Motor neuron (in vitro differentiated cells): ENCODE results near the gene RAD51B. TPM values are rescaled to one million over a fixed set of nuclear protein-coding genes. Genes with fewer than 3 reads are reported as not detected.

Experiments
- ATAC-seq, 8 experiments: fragments of 200-7000 bp; cut with Tn5 transposase; replicated peaks in 6 of 8; 2 replicates each; pipeline ENCODE4 v1.8.0; 2021; ENCODE audit warnings: mild to moderate bottlenecking in 8 of 8, moderate library complexity in 8 of 8
- H3K27ac ChIP-seq, 2 donors: fragments of 250-450 bp; sonication (Bioruptor Pico); 2 replicates each; pipeline ENCODE4 v1.9.0; 2021; ENCODE audit warnings: antibody characterized with exemption in 2 of 2, mild to moderate bottlenecking in 2 of 2, moderate library complexity in 1 of 2
- H3K4me1 ChIP-seq, 2 donors: fragments of 250-450 bp; sonication (Bioruptor Pico); replicated peaks in 1 of 2; 2 replicates each; pipeline ENCODE4 v1.6.1; 2021; ENCODE audit warnings: antibody characterized with exemption in 2 of 2, mild to moderate bottlenecking in 2 of 2, moderate library complexity in 1 of 2
- H3K4me3 ChIP-seq, 5 donors: fragments of 250-450 bp; sonication (Bioruptor Pico); 2 replicates each; pipeline ENCODE4 v1.9.0; 2021; ENCODE audit warnings: antibody characterized with exemption in 5 of 5, mild to moderate bottlenecking in 5 of 5, moderate library complexity in 4 of 5
- WGBS, 10 experiments: fragments of 450-650 bp; shearing (Covaris generic); methylation state at CpG; one replicate each; pipeline ENCODE4 v1.0.0; 2022; 5-methylcytosine and 5-hydroxymethylcytosine counted together
- in situ Hi-C, 9 experiments: fragments of 400-800 bp; cut with MboI; loops; one replicate each; pipeline ENCODE4 v1.15.0; 2021; ENCODE audit warnings: low sequenced_read_pairs in 9 of 9, low pct_unique_long_range_greater_than_20kb in 2 of 9; ENCODE audit not compliant: unreplicated experiment in 9 of 9
- total RNA-seq, 8 experiments: library from RNA; unstranded; fragments of 300-600 nt; gene quantifications; 2 replicates each; pipeline versions ENCODE4 v1.2.3 to v1.2.4, GENCODE V29; 2022

Gene RAD51B
- total RNA-seq, 8 experiments from 2014 or later, result 5.4 to 37.7 (median 11.0) TPM

DNA sequence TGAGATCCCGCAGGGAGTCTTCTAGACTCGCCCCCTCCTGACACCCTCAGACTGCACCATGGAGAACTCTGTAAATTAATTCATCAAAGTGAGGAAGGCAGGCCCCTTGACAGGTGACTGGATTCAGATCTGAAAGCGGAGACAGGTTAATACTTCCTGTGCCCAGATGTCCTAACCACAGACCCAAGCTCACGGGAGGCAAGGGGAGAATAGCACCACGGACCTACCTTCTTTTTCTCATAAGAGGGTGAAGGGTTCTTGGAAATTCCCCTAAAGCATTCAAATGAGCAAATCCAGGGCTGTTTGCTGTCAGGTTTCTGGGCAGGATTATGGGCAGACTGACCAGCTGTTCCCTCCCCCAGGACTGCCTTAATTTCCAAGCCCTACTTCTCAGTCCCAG lies 803.3 kb downstream of the RAD51B start:
- WGBS, 10 experiments, result 52 to 100% (median 93%) methylated on average over 1 to 3 of the region's 5 CpGs; no CpG with 5 or more reads in 3 of the 10 experiments
- no peak for ATAC-seq
- Histone ChIP-seq H3K27ac (no peak overlapping the region), H3K4me3 (no peak overlapping the region), H3K4me1 (peaks cover 19 to 24% of the 10 kb centered on the region in 2 donors)
- in situ Hi-C loops, result no loop called here

DNA sequence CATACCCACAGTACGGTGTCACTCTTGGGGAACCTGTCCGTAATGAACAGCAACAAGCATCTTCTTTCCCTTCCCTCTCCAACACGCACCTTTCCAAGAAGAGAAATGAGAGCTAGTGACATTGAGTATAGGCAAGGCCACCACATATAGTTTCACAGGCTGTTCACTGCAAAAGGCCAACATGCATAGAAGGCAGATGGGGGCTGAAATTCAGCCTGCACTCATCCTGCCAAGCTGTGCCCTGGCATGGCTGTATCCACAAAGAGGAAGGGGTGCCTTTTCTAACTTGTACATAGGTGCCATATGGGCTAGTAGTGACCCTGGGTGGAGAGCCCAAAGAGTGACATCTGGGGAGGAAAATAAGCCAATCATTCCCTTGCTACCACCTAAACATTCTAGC lies 803.7 kb downstream of the RAD51B start:
- ATAC-seq, result no peak

DNA sequence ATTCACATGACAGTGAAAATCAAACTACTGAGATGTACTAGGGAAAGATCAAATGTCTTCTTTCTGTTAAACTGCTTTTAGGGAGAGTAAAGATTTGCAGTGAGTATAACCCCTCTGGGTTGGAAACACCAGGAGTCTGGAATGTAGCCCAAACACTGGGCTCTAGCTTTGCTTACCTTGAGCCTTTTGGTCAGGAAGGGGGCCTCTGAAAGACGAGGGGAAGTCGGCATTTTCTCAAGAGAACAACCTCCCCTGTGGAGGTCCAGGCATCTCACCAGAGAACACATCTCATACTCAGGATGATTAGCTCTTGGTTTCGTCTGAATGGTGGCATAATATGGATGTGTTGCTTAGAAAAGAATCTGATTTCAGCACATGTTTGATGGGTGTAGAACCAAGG lies 804.2 kb downstream of the RAD51B start:
- no peak for ATAC-seq
- Histone ChIP-seq H3K4me3 (no peak overlapping the region), H3K27ac (no peak overlapping the region), H3K4me1 (peaks cover 29 to 34% of the 10 kb centered on the region in 2 donors)
- in situ Hi-C loops, result no loop called here
- 20 to 83% (median 80%) methylated on average over 1 to 3 of the region's 3 CpGs; no CpG with 5 or more reads in 4 of the 10 experiments for WGBS, 10 experiments

More for the DNA sequence above, 803.7 kb downstream of the RAD51B start:
- H3K4me3 ChIP-seq, result no peak overlapping the region
- H3K27ac ChIP-seq, result no peak overlapping the region
- in situ Hi-C loops, result no loop called here
- H3K4me1 ChIP-seq, result peaks cover 23 to 28% of the 10 kb centered on the region in 2 donors
- 59 to 100% (median 100%) methylated on average over 1 to 3 of the region's 3 CpGs; no CpG with 5 or more reads in 2 of the 10 experiments for WGBS, 10 experiments

- H3K4me3 ChIP-seq, result no peak overlapping the region
- peaks cover 32 to 37% of the 10 kb centered on the region in 2 donors for H3K4me1 ChIP-seq
- no peak for ATAC-seq
- in situ Hi-C loops, result no loop called here
- WGBS, 10 experiments, result 17 to 100% (median 71%) methylated on average over 1 to 7 of the region's 11 CpGs; no CpG with 5 or more reads in 4 of the 10 experiments
- no peak overlapping the region for H3K27ac ChIP-seq
These were observed 805.1 kb downstream of the RAD51B start for GRCh38 chr14:68624541-68625220.

DNA sequence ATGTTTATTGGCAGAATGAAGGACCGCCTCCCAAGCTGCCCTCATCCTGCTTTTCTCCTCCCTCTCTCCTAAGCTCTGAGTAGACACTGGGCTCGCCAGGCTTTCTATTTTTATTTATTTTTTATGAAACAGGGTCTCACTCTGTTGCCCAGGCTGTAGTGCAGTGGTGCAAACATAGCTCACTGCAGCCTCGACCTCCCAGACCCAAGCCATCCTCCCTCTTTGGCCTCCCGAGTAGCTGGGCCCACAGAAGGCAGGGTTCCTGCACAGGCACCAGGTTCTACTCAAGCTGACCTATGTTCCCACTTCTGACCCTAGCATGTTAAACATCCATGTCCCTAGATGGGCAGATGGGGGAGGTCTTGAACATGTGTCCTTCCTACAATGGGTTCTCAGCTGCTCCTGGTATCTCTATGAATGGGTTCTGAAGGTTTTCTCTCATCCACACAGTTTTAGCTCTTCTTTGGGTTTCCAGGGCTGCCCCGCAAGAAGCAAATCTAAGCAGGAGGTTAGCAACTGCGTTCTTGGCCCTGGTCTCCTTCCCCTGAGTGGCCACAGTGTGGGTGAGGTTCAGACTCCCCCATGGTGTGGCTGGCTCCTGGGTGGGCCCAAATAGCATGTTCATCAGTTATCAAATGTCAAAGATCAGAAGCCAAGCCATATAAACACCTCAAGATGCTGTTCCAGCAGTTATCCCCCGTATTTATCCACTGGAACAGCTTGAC lies 805.9 kb downstream of the RAD51B start:
- in situ Hi-C loops, result no loop called here
- Histone ChIP-seq H3K4me3 (no peak overlapping the region), H3K27ac (no peak overlapping the region), H3K4me1 (peaks cover 40 to 45% of the 10 kb centered on the region in 2 donors)
- ATAC-seq, result no peak
- 0 to 100% (median 91%) methylated on average over 1 to 5 of the region's 7 CpGs; no CpG with 5 or more reads in 4 of the 10 experiments for WGBS, 10 experiments

DNA sequence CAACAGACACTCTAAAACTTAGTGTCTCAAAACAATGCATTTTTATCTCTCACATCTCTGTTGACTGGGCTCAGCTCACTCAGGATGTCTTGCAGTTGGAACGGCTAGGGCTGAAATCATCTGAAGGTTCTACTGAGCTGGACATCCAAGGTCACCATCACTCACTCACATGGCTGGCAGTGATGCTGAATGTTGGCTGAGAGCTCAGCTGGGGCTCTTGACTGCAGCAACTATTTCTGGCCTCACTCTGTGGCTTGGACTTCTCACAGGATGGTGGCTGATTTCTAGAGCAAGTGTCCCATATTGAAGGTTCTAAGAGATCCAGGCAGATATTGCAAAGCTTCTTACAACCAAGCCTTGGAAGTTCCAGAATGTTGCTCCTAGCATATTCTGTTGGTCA lies 806.8 kb downstream of the RAD51B start:
- Histone ChIP-seq H3K4me1 (peaks cover 42 to 44% of the 10 kb centered on the region in 2 donors), H3K27ac (no peak overlapping the region), H3K4me3 (no peak overlapping the region)
- in situ Hi-C loops, result no loop called here
- ATAC-seq, result no peak
- WGBS, 10 experiments, result 67 to 100% (median 92%) methylated on average over 1 of the region's 1 CpG; no CpG with 5 or more reads in 4 of the 10 experiments

DNA sequence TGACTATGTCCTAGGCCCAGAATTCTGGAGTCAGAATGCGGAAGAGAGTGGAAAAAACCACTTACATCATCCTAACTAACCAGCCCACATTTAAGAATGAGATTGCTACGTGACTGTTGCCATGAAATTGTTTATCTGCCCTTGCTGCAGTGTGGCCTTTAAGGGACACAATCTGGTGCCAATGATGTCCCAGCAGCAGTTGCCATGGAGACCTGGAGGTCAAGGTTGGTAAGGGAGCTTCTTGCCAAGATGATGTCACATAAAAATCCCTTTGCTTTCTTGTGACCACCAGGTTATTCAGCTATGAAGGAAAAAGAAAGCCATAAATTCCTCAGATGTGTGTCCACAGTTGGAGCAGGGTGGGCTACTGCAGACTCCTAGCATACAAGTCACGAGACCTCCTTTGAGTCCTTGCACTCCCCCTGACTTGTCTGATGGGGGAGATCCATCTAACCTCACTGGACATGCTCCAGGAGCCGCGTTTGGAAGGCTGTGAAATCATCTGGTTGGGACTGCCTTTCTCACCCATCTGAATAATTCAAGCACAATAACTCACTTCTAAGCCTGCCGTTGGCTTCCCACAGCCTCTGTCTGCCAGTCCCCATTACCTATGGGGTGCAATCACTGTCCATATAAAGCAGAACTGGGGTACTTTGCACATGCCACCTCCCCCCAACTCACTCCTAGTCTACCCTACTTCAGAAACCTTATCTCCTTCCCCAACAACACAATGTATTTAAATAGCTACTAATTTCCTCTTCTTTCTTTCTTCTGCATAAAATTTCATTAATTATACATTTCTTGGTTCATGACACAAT lies 807.7 kb downstream of the RAD51B start:
- Histone ChIP-seq H3K27ac (no peak overlapping the region), H3K4me3 (no peak overlapping the region), H3K4me1 (peaks cover 39 to 42% of the 10 kb centered on the region in 2 donors)
- ATAC-seq, result peak in 5 of 8 experiments; percentile 55 to 78 (median 76)
- in situ Hi-C loops, result no loop called here
- WGBS, 10 experiments, result 19 to 100% (median 62%) methylated on average over 1 to 5 of the region's 6 CpGs; no CpG with 5 or more reads in 1 of the 10 experiments

DNA sequence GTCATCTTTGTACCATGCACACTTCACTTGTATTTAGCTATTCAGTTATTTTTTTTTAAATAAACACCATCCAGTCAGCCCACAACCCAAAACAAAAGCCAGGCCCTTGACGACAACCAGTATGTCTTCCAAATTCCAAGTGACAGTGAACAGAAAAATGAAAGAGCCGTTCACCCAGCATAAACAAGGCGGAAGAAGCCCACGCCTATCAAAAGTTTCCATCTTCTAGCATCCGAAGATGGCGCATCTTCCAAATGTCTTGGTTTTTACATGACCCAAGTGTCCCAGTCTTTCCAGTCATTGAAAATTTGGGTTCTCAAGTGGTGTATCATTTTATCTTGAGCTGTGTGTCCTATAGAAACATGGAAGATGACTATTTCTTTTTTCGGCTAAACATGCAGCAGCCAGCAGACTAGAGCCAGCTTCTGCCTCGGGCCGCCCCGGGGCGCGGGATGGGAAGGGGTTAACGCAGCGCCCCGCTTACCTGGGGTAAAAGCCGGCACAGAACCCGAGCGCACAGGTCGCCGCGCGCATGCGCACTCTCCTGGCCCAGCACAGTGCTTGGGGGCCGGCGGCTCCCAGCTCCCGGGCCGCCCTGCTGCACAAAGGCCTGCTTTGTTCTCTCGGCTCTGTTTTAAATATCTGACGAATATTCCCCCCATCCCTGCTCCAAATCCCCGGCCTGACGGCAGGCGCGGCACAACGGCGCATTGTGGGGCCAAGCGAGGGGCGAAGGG lies 808.5 kb downstream of the RAD51B start:
- in situ Hi-C loops, result no loop called here
- 20 to 100% (median 75%) methylated on average over 1 to 13 of the region's 37 CpGs; no CpG with 5 or more reads in 1 of the 10 experiments for WGBS, 10 experiments
- H3K27ac ChIP-seq, result no peak overlapping the region
- peak in 4 of 8 experiments; percentile 20 to 79 (median 53) for ATAC-seq
- H3K4me3 ChIP-seq, result peak overlapping the region in 1 of 5 donors; percentile 10
- H3K4me1 ChIP-seq, result peaks cover 38 to 39% of the 10 kb centered on the region in 2 donors

- H3K4me1 ChIP-seq, result peaks cover 42 to 45% of the 10 kb centered on the region in 2 donors
- no peak overlapping the region for H3K27ac ChIP-seq
- in situ Hi-C loops, result no loop called here
- H3K4me3 ChIP-seq, result peak overlapping the region in 1 of 5 donors; percentile 10
- 49 to 100% (median 77%) methylated on average over 1 to 11 of the region's 30 CpGs; no CpG with 5 or more reads in 2 of the 10 experiments for WGBS, 10 experiments
- ATAC-seq, result no peak
These were observed 809.2 kb downstream of the RAD51B start for GRCh38 chr14:68628605-68629310.

GRCh38 chr14:68630081-68630571 lies 810.5 kb downstream of the RAD51B start:
- in situ Hi-C loops, result no loop called here
- ATAC-seq, result peak in 3 of 8 experiments; percentile 45 to 79 (median 47)
- Histone ChIP-seq H3K4me1 (peaks cover 42 to 45% of the 10 kb centered on the region in 2 donors), H3K4me3 (no peak overlapping the region), H3K27ac (no peak overlapping the region)
- 20 to 100% (median 74%) methylated on average over 1 to 5 of the region's 8 CpGs; no CpG with 5 or more reads in 4 of the 10 experiments for WGBS, 10 experiments

GRCh38 chr14:68630611-68631393 lies 811.2 kb downstream of the RAD51B start:
- Histone ChIP-seq H3K4me1 (peaks cover 42 to 45% of the 10 kb centered on the region in 2 donors), H3K4me3 (no peak overlapping the region), H3K27ac (no peak overlapping the region)
- ATAC-seq, result no peak
- WGBS, 10 experiments, result 13 to 100% (median 95%) methylated on average over 1 to 8 of the region's 11 CpGs
- in situ Hi-C loops, result no loop called here
